GM12874 (cell line): ENCODE measurements around the gene PRORP.

Experiments
- TF ChIP-seq, protein P1 (sequence below): IDR thresholded peaks from 2 replicates; pipeline ENCODE4 v1.5.1; 2011; ENCODE audit warnings: low read depth, mild to moderate bottlenecking, control low read depth, low read length, moderate library complexity; ENCODE audit not compliant: insufficient read depth

Gene PRORP

GRCh38 chr14:35121887-35122695 lies at the start of gene PRORP, which contains the start of gene PPP2R3C:
Gene PRORP (plus strand): TSS chr14:35122552. CDS start chr14:35123246, 694 bp downstream.
Gene PPP2R3C (minus strand): TSS chr14:35121990. CDS start chr14:35121959, 31 bp downstream.
- TF ChIP-seq, protein P1, sequence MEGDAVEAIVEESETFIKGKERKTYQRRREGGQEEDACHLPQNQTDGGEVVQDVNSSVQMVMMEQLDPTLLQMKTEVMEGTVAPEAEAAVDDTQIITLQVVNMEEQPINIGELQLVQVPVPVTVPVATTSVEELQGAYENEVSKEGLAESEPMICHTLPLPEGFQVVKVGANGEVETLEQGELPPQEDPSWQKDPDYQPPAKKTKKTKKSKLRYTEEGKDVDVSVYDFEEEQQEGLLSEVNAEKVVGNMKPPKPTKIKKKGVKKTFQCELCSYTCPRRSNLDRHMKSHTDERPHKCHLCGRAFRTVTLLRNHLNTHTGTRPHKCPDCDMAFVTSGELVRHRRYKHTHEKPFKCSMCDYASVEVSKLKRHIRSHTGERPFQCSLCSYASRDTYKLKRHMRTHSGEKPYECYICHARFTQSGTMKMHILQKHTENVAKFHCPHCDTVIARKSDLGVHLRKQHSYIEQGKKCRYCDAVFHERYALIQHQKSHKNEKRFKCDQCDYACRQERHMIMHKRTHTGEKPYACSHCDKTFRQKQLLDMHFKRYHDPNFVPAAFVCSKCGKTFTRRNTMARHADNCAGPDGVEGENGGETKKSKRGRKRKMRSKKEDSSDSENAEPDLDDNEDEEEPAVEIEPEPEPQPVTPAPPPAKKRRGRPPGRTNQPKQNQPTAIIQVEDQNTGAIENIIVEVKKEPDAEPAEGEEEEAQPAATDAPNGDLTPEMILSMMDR, result no peak

- TF ChIP-seq, protein P1, result no peak
These were observed 48.9 kb upstream of the PRORP start for GRCh38 chr14:35073486-35073885.

DNA sequence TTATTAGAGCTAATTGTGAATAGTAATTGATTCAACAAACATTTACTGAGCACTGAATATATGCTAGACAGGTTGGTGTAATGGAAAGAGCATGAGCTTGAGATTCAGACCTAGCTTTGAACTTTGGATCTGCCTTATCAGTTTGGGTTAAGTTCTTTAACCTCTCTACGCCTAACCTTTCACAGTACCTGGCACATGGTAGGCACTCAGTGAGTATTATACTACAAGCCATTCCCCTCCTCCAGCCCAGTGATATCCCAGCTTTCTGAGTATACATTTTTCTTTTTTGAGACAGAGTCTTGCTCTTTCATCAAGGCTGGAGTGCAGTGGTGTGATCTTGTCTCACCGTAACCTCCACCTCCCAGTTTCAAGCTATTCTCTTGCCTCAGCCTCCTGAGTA lies 44.3 kb upstream of the PRORP start:
- TF ChIP-seq, protein P1, result no peak

DNA sequence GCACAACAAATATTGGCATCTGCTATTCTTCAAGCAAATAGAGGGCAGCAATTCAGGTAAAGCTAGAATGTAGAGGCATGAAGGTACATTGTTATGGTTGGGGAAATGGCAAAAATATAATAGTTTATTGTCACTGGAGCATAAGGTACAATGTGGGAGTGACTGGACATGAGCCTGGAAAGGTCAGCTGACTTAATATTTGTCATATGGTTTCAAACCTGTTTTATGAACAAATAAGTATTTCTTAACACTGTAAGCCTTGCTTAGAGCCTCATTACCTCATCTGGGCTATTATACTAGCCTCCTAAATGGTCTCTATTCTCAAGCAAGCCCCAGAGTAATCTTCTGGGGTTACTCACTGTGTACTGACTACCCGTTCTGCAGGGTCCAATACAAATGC lies 42.6 kb upstream of the PRORP start:
- TF ChIP-seq, protein P1, result no peak

- TF ChIP-seq, protein P1, result no peak
These were observed 38.7 kb upstream of the PRORP start for GRCh38 chr14:35083530-35084150.

DNA sequence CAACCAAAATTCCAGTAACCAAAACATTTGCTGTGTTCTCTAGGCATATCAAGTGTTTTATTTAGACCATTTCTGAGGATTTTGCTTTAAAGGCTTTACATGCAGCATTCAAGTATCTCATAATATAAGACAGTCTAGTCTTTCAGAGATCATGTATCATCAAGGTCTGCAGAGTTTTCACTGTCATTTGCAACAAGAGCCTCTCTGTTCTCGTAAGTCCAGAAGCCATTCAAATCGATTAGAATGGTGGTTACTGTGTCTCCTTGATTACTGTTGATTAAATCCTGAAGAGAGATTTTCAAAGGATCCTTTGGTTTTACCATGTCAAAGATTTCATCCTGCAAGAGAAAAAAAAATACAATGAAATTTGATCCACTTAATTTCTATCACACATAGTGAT lies 36.9 kb upstream of the PRORP start:
- TF ChIP-seq, protein P1, result no peak

DNA sequence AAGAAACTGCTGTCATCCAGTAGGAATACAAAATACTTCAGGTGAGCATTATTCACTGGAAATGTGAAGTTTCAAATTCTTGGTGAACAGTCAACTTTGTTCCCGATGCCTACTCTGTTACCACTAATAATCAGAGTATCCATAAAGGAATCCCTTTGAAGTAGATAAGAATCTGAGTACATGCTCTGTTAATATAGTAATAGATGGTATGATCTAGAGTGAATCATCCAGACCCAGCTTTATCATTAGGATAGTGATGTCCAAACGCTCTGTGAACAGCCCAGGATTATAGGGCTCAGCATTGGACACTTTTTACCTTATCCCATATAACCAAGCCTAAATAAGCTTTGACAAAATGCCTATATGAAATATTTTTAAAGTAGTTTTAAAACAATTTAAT lies 33.8 kb upstream of the PRORP start:
- TF ChIP-seq, protein P1, result no peak
